IMR-90 (cell line): Measurements from ENCODE around the gene IDI2. TPM values are rescaled to one million over a fixed set of nuclear protein-coding genes. Genes with fewer than 3 reads are reported as not detected.

Experiments used
- ATAC-seq: fragments of 200-7000 bp; cut with Tn5 transposase; 2 replicates; pipeline ENCODE4 v1.9.1; 2020; ENCODE audit warnings: low read depth, mild to moderate bottlenecking, moderate library complexity
- BruUV-seq: library from RNA; stranded (reverse); fragments of 400-500 nt; replicated peaks from 2 replicates; lab custom pipeline; 2021; lab: Mats Ljungman, UMichigan
- CTCF ChIA-PET: fragments of 300-600 bp; formaldehyde crosslinking; extraction: SDS; loops from one replicate; lab custom pipeline; 2021; ENCODE audit warnings: antibody characterized with exemption; lab: Yijun Ruan, JAX
- POLR2A ChIA-PET: fragments of 300-600 bp; sonication (Branson Sonifier 250); formaldehyde crosslinking; loops from one replicate; lab custom pipeline; 2022; ENCODE audit warnings: antibody characterized with exemption; ENCODE audit not compliant: unreplicated experiment; lab: Charles Lee
- DNase-seq: peaks from one replicate; pipeline ENCODE4 v3.0.0; 2013
- H2AFZ ChIP-seq: replicated peaks from 2 replicates; pipeline ENCODE3; 2013; ENCODE audit warnings: low read length, mild to moderate bottlenecking; ENCODE audit not compliant: poor library complexity
- H2AK5ac ChIP-seq: 2 replicates; pipeline ENCODE4 v1.6.1; 2013; ENCODE audit warnings: low read depth, low read length, inconsistent platforms
- H2AK9ac ChIP-seq: replicated peaks from 2 replicates; pipeline ENCODE3; 2013; ENCODE audit warnings: mild to moderate bottlenecking, low read depth, low read length, moderate library complexity; ENCODE audit not compliant: poor library complexity
- H2BK120ac ChIP-seq: 2 replicates; pipeline ENCODE4 v1.6.1; 2013; ENCODE audit warnings: low read depth, low read length, inconsistent platforms
- H2BK15ac ChIP-seq: 3 replicates; pipeline ENCODE4 v1.6.1; 2013; ENCODE audit warnings: low read depth, low read length, inconsistent platforms
- H2BK20ac ChIP-seq: 2 replicates; pipeline ENCODE4 v1.6.1; 2013; ENCODE audit warnings: low read depth, mild to moderate bottlenecking, inconsistent platforms, low read length, moderate library complexity
- H2BK5ac ChIP-seq: 2 replicates; pipeline ENCODE4 v1.6.1; 2013; ENCODE audit warnings: mild to moderate bottlenecking, low read depth, low read length, inconsistent platforms; ENCODE audit not compliant: poor library complexity, severe bottlenecking
- H3K14ac ChIP-seq: replicated peaks from 2 replicates; pipeline ENCODE4 v1.6.1; 2013; ENCODE audit warnings: low read depth, low read length, inconsistent platforms
- H3K18ac ChIP-seq: 2 replicates; pipeline ENCODE4 v1.6.1; 2013; ENCODE audit warnings: low read depth, low read length, control low read depth
- H3K23ac ChIP-seq: 2 replicates; pipeline ENCODE4 v1.6.1; 2013; ENCODE audit warnings: low read depth, low read length, inconsistent platforms
- H3K27ac ChIP-seq: 2 replicates; pipeline ENCODE4 v1.5.1; 2013; ENCODE audit warnings: mild to moderate bottlenecking, control low read depth, low read length; ENCODE audit not compliant: insufficient read depth
- H3K27me3 ChIP-seq: 2 replicates; pipeline ENCODE4 v1.6.1; 2013; ENCODE audit warnings: low read length; ENCODE audit not compliant: control insufficient read depth, insufficient read depth
- H3K36me3 ChIP-seq: 2 replicates; pipeline ENCODE4 v1.6.1; 2013; ENCODE audit warnings: low read length, mixed read lengths; ENCODE audit not compliant: control insufficient read depth, insufficient read depth
- H3K4ac ChIP-seq: 2 replicates; pipeline ENCODE4 v1.6.1; 2013; ENCODE audit warnings: low read depth, low read length, inconsistent platforms
- H3K4me1 ChIP-seq: 2 replicates; pipeline ENCODE4 v1.6.1; 2013; ENCODE audit warnings: low read length, mixed read lengths; ENCODE audit not compliant: control insufficient read depth, insufficient read depth
- H3K4me2 ChIP-seq: 2 replicates; pipeline ENCODE4 v1.6.1; 2013; ENCODE audit warnings: low read depth, mild to moderate bottlenecking, control low read depth, low read length, moderate library complexity
- H3K4me3 ChIP-seq: 2 replicates; pipeline ENCODE4 v1.5.1; 2013; ENCODE audit warnings: low read depth, mild to moderate bottlenecking, control low read depth, low read length, moderate library complexity; ENCODE audit not compliant: insufficient read depth
- H3K56ac ChIP-seq: 2 replicates; pipeline ENCODE4 v1.6.1; 2013; ENCODE audit warnings: low read length, inconsistent platforms; ENCODE audit not compliant: insufficient read depth; ENCODE audit errors: extremely low read depth
- H3K79me1 ChIP-seq, 2 experiments: 2 replicates each; pipeline ENCODE4 v1.6.1; 2013; ENCODE audit warnings: low read length in 2 of 2, inconsistent platforms in 1 of 2, low read depth in 1 of 2
- H3K9ac ChIP-seq: 2 replicates; pipeline ENCODE4 v1.6.1; 2013; ENCODE audit warnings: low read depth, low read length, control low read depth
- H3K9me1 ChIP-seq: 2 replicates; pipeline ENCODE4 v1.6.1; 2013; ENCODE audit warnings: low read length, inconsistent platforms; ENCODE audit not compliant: insufficient read depth
- H3K9me3 ChIP-seq: 2 replicates; pipeline ENCODE4 v1.6.1; 2013; ENCODE audit warnings: low read length; ENCODE audit not compliant: control insufficient read depth, insufficient read depth
- H4K20me1 ChIP-seq: 2 replicates; pipeline ENCODE4 v1.6.1; 2013; ENCODE audit warnings: low read length, inconsistent platforms; ENCODE audit not compliant: insufficient read depth
- H4K5ac ChIP-seq: 2 replicates; pipeline ENCODE4 v1.6.1; 2013; ENCODE audit warnings: mild to moderate bottlenecking, low read depth, low read length, control low read depth
- H4K8ac ChIP-seq, 2 experiments: 2 replicates each; pipeline ENCODE4 v1.6.1; 2013; ENCODE audit warnings: low read depth in 2 of 2, low read length in 2 of 2, control low read depth in 1 of 2, inconsistent platforms in 1 of 2
- H4K91ac ChIP-seq: 2 replicates; pipeline ENCODE4 v1.6.1; 2013; ENCODE audit warnings: low read depth, low read length, inconsistent platforms; ENCODE audit not compliant: insufficient read depth
- BHLHE40 ChIP-seq: fragments of 150-350 bp; IDR thresholded peaks from 2 replicates; pipeline ENCODE4 v1.6.1; 2016; ENCODE audit warnings: mild to moderate bottlenecking, low read depth, low read length
- CEBPB ChIP-seq: IDR thresholded peaks from 2 replicates; pipeline ENCODE4 v1.6.1; 2012; ENCODE audit warnings: low read depth, low read length, improper control_type of control experiment
- CHD1 ChIP-seq: IDR thresholded peaks from 2 replicates; pipeline ENCODE4 v1.6.1; 2012; ENCODE audit warnings: low read depth, low read length, improper control_type of control experiment
- CTCF ChIP-seq: conservative IDR thresholded peaks from 2 replicates; pipeline ENCODE4 v1.5.1; 2012; ENCODE audit warnings: mild to moderate bottlenecking, low read depth, low read length, improper control_type of control experiment
- FOS ChIP-seq: fragments of 150-350 bp; IDR thresholded peaks from 2 replicates; pipeline ENCODE4 v1.6.1; 2016; ENCODE audit warnings: low read depth, low read length
- MAFK ChIP-seq: IDR thresholded peaks from 2 replicates; pipeline ENCODE4 v1.6.1; 2012; ENCODE audit warnings: low read depth, low read length, improper control_type of control experiment
- MAZ ChIP-seq: IDR thresholded peaks from 2 replicates; pipeline ENCODE4 v1.6.1; 2012; ENCODE audit warnings: low read depth, mild to moderate bottlenecking, low read length, improper control_type of control experiment, moderate library complexity, borderline replicate concordance
- MXI1 ChIP-seq: IDR thresholded peaks from 2 replicates; pipeline ENCODE4 v1.6.1; 2012; ENCODE audit warnings: low read depth, mild to moderate bottlenecking, low read length, moderate library complexity, borderline replicate concordance
- NFE2L2 ChIP-seq: fragments of 150-350 bp; IDR thresholded peaks from 2 replicates; pipeline ENCODE4 v1.6.1; 2016; ENCODE audit warnings: low read depth, mild to moderate bottlenecking, low read length
- POLR2A ChIP-seq: IDR thresholded peaks from 2 replicates; pipeline ENCODE4 v1.6.1; 2012; ENCODE audit warnings: mild to moderate bottlenecking, low read depth, low read length
- RAD21 ChIP-seq: IDR thresholded peaks from 2 replicates; pipeline ENCODE4 v1.6.1; 2012; ENCODE audit warnings: low read length, improper control_type of control experiment
- RCOR1 ChIP-seq: IDR thresholded peaks from 2 replicates; pipeline ENCODE4 v1.6.1; 2012; ENCODE audit warnings: mild to moderate bottlenecking, low read length, improper control_type of control experiment; ENCODE audit not compliant: insufficient replicate concordance
- RFX5 ChIP-seq: IDR thresholded peaks from 2 replicates; pipeline ENCODE4 v1.8.0; 2012; ENCODE audit warnings: low read depth, mild to moderate bottlenecking, low read length, moderate library complexity
- SMC3 ChIP-seq: fragments of 150-350 bp; IDR thresholded peaks from 2 replicates; pipeline ENCODE4 v1.6.1; 2016; ENCODE audit warnings: low read depth, mild to moderate bottlenecking, antibody characterized with exemption, low read length, moderate library complexity
- WGBS, 2 experiments: methylation state at CpG; one replicate each; pipeline versions ENCODE4 v1.1.5 to v1.1.7; 2013; ENCODE audit warnings: missing lambda C conversion rate in 2 of 2; ENCODE audit not compliant: insufficient read length in 1 of 2; ENCODE audit errors: extremely low coverage in 2 of 2; 5-methylcytosine and 5-hydroxymethylcytosine counted together
- dilution Hi-C: fragments of 300-500 bp; cut with HindIII; formaldehyde crosslinking; loops from one replicate; pipeline ENCODE4 v1.14.3; 2018; ENCODE audit warnings: low sequenced_read_pairs; ENCODE audit not compliant: unreplicated experiment
- in situ Hi-C: fragments of 300-500 bp; cut with MboI; formaldehyde crosslinking; loops from 3 replicates; pipeline ENCODE4 v1.14.3; 2019; ENCODE audit warnings: low sequenced_read_pairs, inconsistent platforms, mixed read lengths
- intact Hi-C: fragments of 100-400 bp; cut with micrococcal nuclease; formaldehyde crosslinking; loops from 2 replicates; pipeline ENCODE4 v1.10.0; 2022
- polyA plus RNA-seq, 3 experiments: library from polyadenylated mRNA; depleted of rRNA; stranded (reverse); fragments of >200 nt; gene quantifications; 2 replicates each; pipeline ENCODE4 v1.2.3, GENCODE V29; 2012; ENCODE audit warnings: low replicate concordance in 1 of 3
- total RNA-seq: library from RNA; depleted of rRNA; stranded (reverse); fragments of >200 nt; gene quantifications from 2 replicates; pipeline ENCODE4 v1.2.3, GENCODE V29; 2012
- TF ChIP-seq, protein P1 (sequence below): fragments of 150-350 bp; IDR thresholded peaks from 2 replicates; pipeline ENCODE4 v1.6.1; 2016; ENCODE audit warnings: low read depth, mild to moderate bottlenecking, low read length, moderate library complexity, borderline replicate concordance

IDI2 gene
- total and polyA plus RNA-seq, 2 of the 4 experiments (the other 2 are of a cell fraction): not detected

- Histone ChIP-seq H3K4me2 (no peak overlapping the region), H4K91ac (no peak overlapping the region), H2AFZ (no peak overlapping the region), H3K4me3 (no peak overlapping the region), H3K4ac (no peak overlapping the region), H2AK9ac (no peak overlapping the region), H3K23ac (no peak overlapping the region), H3K14ac (no peak overlapping the region), H3K9me3 (no peaks in the 10 kb centered on the region), H3K36me3 (peaks cover 11% of the 10 kb centered on the region), H4K5ac (no peak overlapping the region), H2BK120ac (no peak overlapping the region), H3K9ac (no peak overlapping the region), H3K18ac (no peak overlapping the region), H3K27ac (no peak overlapping the region), H3K79me1 (peaks cover 18 to 53% of the 10 kb centered on the region in 2 experiments), H4K8ac (no peak overlapping the region), H3K27me3 (no peaks in the 10 kb centered on the region), H2BK15ac (no peak overlapping the region), H4K20me1 (peaks cover 10% of the 10 kb centered on the region; the same call in 1 of the 2 replicates), H3K9me1 (peaks cover 9% of the 10 kb centered on the region; the same call in 1 of the 2 replicates), H3K56ac (no peak overlapping the region), H2AK5ac (no peak overlapping the region), H2BK20ac (no peak overlapping the region), H2BK5ac (no peak overlapping the region), H3K4me1 (no peaks in the 10 kb centered on the region)
- ATAC-seq (no peak), DNase-seq (no peak)
- no TSS peak for BruUV-seq
- 100% methylated on average over 2 of the region's 10 CpGs; no CpG with 5 or more reads in 1 of the 2 experiments for WGBS, 2 experiments
- intact Hi-C loops (no loop called here), in situ Hi-C loops (no loop called here), dilution Hi-C loops (no loop called here)
- POLR2A ChIA-PET: no interaction called here
- CTCF ChIA-PET: interaction anchor here (0.9 kb wide), 1 partner anchor 12 kb away, joined by 3 read pairs; no protein-coding TSS in a partner anchor
- TF ChIP-seq MXI1: no peak
- TF ChIP-seq CEBPB: no peak
- no peak for TF ChIP-seq SMC3
- no peak for TF ChIP-seq BHLHE40
- TF ChIP-seq, protein P1, sequence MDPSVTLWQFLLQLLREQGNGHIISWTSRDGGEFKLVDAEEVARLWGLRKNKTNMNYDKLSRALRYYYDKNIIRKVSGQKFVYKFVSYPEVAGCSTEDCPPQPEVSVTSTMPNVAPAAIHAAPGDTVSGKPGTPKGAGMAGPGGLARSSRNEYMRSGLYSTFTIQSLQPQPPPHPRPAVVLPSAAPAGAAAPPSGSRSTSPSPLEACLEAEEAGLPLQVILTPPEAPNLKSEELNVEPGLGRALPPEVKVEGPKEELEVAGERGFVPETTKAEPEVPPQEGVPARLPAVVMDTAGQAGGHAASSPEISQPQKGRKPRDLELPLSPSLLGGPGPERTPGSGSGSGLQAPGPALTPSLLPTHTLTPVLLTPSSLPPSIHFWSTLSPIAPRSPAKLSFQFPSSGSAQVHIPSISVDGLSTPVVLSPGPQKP: no peak
- TF ChIP-seq RFX5: no peak
- no peak for TF ChIP-seq CHD1
- no peak for TF ChIP-seq NFE2L2
- no peak for TF ChIP-seq POLR2A
- TF ChIP-seq FOS: no peak
- no peak for TF ChIP-seq RAD21
- no peak for TF ChIP-seq CTCF
- TF ChIP-seq RCOR1: no peak
- TF ChIP-seq MAFK: no peak
- no peak for TF ChIP-seq MAZ
Measured at GRCh38 chr10:1068380-1069361, 43.0 kb upstream of the IDI2 start.
